Astrocyte of the spinal cord (primary cell): ENCODE measurements around the gene CHST8.

Experiments
- DNase-seq: peaks from one replicate; pipeline ENCODE4 v3.0.0; 2011; ENCODE audit warnings: low read depth, low spot score
- H3K4me3 ChIP-seq: 2 replicates; pipeline ENCODE4 v1.5.1; 2011; ENCODE audit warnings: low read depth, mild to moderate bottlenecking, low read length, moderate library complexity
- CTCF ChIP-seq: IDR thresholded peaks from 2 replicates; pipeline ENCODE4 v1.5.1; 2012; ENCODE audit warnings: low read depth, mild to moderate bottlenecking, low read length, inconsistent platforms
- in situ Hi-C: cut with HindIII; loops from 2 replicates; pipeline ENCODE4 v1.10.0; 2017; ENCODE audit warnings: low sequenced_read_pairs

The CHST8 gene

GRCh38 chr19:33718651-33719254 lies 97.0 kb downstream of the CHST8 start:
- no peak for DNase-seq
- TF ChIP-seq CTCF, result no peak
- no peak overlapping the region for H3K4me3 ChIP-seq
- in situ Hi-C loops, result no loop called here

- no peak for TF ChIP-seq CTCF
- in situ Hi-C loops, result no loop called here
- H3K4me3 ChIP-seq, result no peak overlapping the region
- no peak for DNase-seq
These were observed 97.8 kb downstream of the CHST8 start for GRCh38 chr19:33719366-33720154.

- in situ Hi-C loops, result no loop called here
- no peak overlapping the region for H3K4me3 ChIP-seq
- TF ChIP-seq CTCF, result no peak
- no peak for DNase-seq
These were observed 98.4 kb downstream of the CHST8 start for GRCh38 chr19:33720155-33720493.

GRCh38 chr19:33720691-33721682 lies 99.2 kb downstream of the CHST8 start:
- in situ Hi-C loops, result no loop called here
- no peak for TF ChIP-seq CTCF
- no peak overlapping the region for H3K4me3 ChIP-seq
- no peak for DNase-seq

- no peak for DNase-seq
- H3K4me3 ChIP-seq, result no peak overlapping the region
- in situ Hi-C loops, result no loop called here
- no peak for TF ChIP-seq CTCF
These were observed 100.1 kb downstream of the CHST8 start for GRCh38 chr19:33721735-33722297.
